ENCODE results near the gene RAB4B.
"Not testable (repeated sequence)": the region's sequence is repeated elsewhere in the genome, so short reads cannot be mapped to it uniquely, and the experiment has no call there.

The RAB4B gene

GRCh38 chr19:40833728-40834533 is 55.9 kb downstream of the RAB4B start:
- peak overlapping the region; percentile 67 for H3K27ac ChIP-seq (replicated peaks)
- not testable (repeated sequence) for DNase-seq (ENCODE audit: low read depth in 1 of 2, low spot score in 1 of 2); H3K27me3 ChIP-seq (ENCODE audit: insufficient read depth, poor library complexity, severe bottlenecking); H3K4me3 ChIP-seq (replicated peaks; ENCODE audit: insufficient read depth, low read length)

- no peak overlapping the region for H3K4me3 ChIP-seq (replicated peaks; ENCODE audit: insufficient read depth, low read length)
Measured at GRCh38 chr19:40836754-40837429, 58.8 kb downstream of the RAB4B start.

GRCh38 chr19:40838477-40838876 is 60.4 kb downstream of the RAB4B start:
- DNase-seq (ENCODE audit: low read depth in 1 of 2, low spot score in 1 of 2); H3K27ac ChIP-seq (replicated peaks); H3K4me3 ChIP-seq (replicated peaks; ENCODE audit: insufficient read depth, low read length); H3K27me3 ChIP-seq (ENCODE audit: insufficient read depth, poor library complexity, severe bottlenecking): not testable (repeated sequence)

More at GRCh38 chr19:40836754-40837429, 58.8 kb downstream of the RAB4B start:
- Histone ChIP-seq H3K27ac (replicated peaks) (no peak overlapping the region), H3K27me3 (ENCODE audit: insufficient read depth, poor library complexity, severe bottlenecking) (no peaks in the 10 kb centered on the region)
- TF ChIP-seq, protein P1, sequence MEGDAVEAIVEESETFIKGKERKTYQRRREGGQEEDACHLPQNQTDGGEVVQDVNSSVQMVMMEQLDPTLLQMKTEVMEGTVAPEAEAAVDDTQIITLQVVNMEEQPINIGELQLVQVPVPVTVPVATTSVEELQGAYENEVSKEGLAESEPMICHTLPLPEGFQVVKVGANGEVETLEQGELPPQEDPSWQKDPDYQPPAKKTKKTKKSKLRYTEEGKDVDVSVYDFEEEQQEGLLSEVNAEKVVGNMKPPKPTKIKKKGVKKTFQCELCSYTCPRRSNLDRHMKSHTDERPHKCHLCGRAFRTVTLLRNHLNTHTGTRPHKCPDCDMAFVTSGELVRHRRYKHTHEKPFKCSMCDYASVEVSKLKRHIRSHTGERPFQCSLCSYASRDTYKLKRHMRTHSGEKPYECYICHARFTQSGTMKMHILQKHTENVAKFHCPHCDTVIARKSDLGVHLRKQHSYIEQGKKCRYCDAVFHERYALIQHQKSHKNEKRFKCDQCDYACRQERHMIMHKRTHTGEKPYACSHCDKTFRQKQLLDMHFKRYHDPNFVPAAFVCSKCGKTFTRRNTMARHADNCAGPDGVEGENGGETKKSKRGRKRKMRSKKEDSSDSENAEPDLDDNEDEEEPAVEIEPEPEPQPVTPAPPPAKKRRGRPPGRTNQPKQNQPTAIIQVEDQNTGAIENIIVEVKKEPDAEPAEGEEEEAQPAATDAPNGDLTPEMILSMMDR (IDR thresholded peaks at IDR 0.05; ENCODE audit: insufficient read depth, low read length), result no peak
- no peak for TF ChIP-seq POLR2AphosphoS5 (IDR thresholded peaks at IDR 0.05; ENCODE audit: low read depth)
- TF ChIP-seq SPI1 (IDR thresholded peaks at IDR 0.05; ENCODE audit: borderline replicate concordance, low read depth), result no peak
- TF ChIP-seq GABPA (IDR thresholded peaks at IDR 0.05; ENCODE audit: low read depth), result no peak
- TF ChIP-seq REST (IDR thresholded peaks at IDR 0.05; ENCODE audit: insufficient replicate concordance, low read depth), result no peak
- no peak for DNase-seq (ENCODE audit: low read depth in 1 of 2, low spot score in 1 of 2)

DNA sequence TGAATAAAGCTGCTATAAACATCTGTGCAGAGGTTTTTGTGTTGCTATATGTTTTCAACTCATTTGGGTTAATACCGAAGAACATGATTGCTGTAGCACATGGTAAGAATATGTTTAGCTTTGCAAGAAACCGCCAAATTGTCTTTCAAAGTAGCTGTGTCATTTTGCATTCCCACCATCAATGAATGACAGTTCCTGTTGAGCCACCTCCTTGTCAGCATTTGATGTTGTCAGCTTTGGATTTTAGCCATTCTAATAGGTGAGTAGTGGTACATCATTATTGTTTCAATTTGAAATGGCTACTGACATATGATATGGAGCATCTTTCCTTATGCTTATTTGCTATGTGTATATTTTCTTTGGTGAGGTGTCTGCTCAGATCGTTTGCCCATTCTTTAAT is 64.0 kb downstream of the RAB4B start:
- H3K27me3 ChIP-seq (ENCODE audit: insufficient read depth, poor library complexity, severe bottlenecking); H3K4me3 ChIP-seq (replicated peaks; ENCODE audit: insufficient read depth, low read length); H3K27ac ChIP-seq (replicated peaks); DNase-seq (ENCODE audit: low read depth in 1 of 2, low spot score in 1 of 2): not testable (repeated sequence)

DNA sequence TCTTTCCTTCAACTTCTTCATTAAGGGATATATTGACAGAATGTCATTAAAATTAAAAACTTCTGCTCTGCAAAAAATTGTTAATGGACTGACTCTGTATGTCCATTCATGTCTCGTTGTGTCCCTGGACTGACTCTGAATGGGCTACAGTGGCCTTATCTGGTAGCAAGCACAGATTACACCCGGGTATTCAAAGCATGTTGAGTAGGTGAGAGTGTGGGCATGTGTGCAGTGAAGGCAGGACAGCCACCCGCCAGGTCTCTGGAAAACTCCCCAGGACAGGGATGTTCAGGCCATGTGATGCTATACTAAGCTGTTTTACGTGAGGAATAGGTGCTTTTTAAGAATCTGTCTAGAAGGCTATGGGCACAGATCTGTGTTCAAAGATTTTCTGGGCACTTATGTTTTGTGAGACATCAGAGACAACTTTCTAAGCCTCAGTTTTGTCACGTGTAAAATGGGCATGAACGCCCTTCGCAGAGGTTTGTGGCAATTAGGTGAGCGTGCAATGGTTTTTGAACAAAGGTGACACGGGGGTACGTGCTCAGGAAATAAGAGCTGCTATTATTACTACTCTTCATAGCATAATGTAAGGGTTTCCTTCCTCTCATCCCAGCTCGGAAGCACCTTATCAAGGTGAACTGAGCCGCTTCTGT is 65.1 kb downstream of the RAB4B start:
- H3K27me3 ChIP-seq (ENCODE audit: insufficient read depth, poor library complexity, severe bottlenecking); DNase-seq (ENCODE audit: low read depth in 1 of 2, low spot score in 1 of 2): not testable (repeated sequence)
- H3K4me3 ChIP-seq (replicated peaks; ENCODE audit: insufficient read depth, low read length), result peak overlapping the region; percentile 18; the same call in 1 of the 2 replicates
- peak overlapping the region; percentile 75 for H3K27ac ChIP-seq (replicated peaks)

DNA sequence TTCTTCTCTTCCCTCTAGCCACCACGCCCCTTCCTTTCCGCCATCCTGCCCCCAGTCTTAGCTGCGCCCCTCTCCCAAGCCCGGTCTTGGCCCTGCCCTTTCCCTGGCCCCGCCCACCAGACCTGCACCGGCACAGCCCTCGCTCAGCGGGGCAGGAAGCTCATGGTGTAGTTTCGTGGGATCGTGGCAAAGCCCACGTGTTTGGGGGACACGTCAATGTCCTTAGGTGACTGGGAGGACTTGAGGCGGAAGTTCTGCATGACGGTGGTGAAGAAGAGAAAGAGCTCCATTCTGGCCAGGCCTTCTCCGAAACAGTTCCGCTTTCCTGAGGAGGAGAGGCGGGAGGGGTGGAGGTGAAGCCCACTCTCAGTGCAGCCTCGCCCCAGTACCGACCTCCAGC is 65.6 kb downstream of the RAB4B start:
- TF ChIP-seq SPI1 (IDR thresholded peaks at IDR 0.05; ENCODE audit: borderline replicate concordance, low read depth) (peak; percentile 42; the same call in 1 of the 2 replicates), POLR2AphosphoS5 (IDR thresholded peaks at IDR 0.05; ENCODE audit: low read depth) (peak; percentile 41; the same call in 1 of the 2 replicates)
- peak overlapping the region; percentile 75 for H3K27ac ChIP-seq (replicated peaks)
- H3K4me3 ChIP-seq (replicated peaks; ENCODE audit: insufficient read depth, low read length); H3K27me3 ChIP-seq (ENCODE audit: insufficient read depth, poor library complexity, severe bottlenecking): not testable (repeated sequence)
- peak; percentile 45 to 91 for DNase-seq (ENCODE audit: low read depth in 1 of 2, low spot score in 1 of 2)

Data from HL-60 (cell line).